ENCODE measurements around the gene CREB5. TPM values are rescaled to one million over a fixed set of nuclear protein-coding genes. Genes with fewer than 3 reads are reported as not detected.
A peak's percentile ranks its signal among the peaks of the same experiment; 100 is the strongest.

The CREB5 gene
- total and polyA plus RNA-seq, 2 experiments from 2014 or later, result 2.4 to 4.4 TPM

DNA sequence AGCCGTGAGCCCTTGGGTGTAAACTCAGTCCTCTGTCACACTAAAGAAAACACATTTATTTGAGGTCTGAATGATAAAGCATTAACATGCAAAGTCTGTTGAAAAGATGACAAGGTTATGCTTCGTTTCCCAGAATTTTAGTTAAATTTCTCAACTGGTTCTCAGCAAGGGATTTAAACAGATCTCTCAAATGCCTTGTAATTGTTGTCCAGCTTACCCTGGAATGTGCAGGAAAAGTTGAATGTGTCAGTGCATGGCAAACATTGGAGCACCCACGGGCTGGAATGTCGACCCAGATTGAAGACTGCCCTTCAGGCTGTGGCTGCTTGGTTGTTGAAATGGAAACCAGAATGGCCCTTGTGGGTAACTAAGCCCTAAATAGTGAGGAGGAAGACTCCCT lies 354.0 kb downstream of the CREB5 start:
- Histone ChIP-seq H3K79me2 (replicated peaks; ENCODE audit: insufficient read depth) (no peaks in the 10 kb centered on the region), H3K4me2 (no peak overlapping the region), H4K20me1 (replicated peaks; ENCODE audit: insufficient read depth) (no peaks in the 10 kb centered on the region), H3K9me2 (ENCODE audit: insufficient read depth) (peaks cover 4% of the 10 kb centered on the region; the same call in 1 of the 2 replicates), H3K4me1 (ENCODE audit: insufficient read depth) (no peaks in the 10 kb centered on the region), H2AFZ (no peak overlapping the region), H3F3A (replicated peaks; ENCODE audit: low read depth) (no peaks in the 10 kb centered on the region), H3K27me3 (ENCODE audit: insufficient read depth) (no peaks in the 10 kb centered on the region), H3K36me3 (ENCODE audit: insufficient read depth) (no peaks in the 10 kb centered on the region), H3K27ac (ENCODE audit: low read depth) (no peak overlapping the region), H3K4me3 (no peak overlapping the region)
- Mint-ChIP-seq H3K9me3 (no peaks in the 10 kb centered on the region), H3K4me1 (no peaks in the 10 kb centered on the region), H3K27me3 (ENCODE audit: insufficient read depth, low read depth, poor library complexity) (peaks cover 1% of the 10 kb centered on the region), H3K36me3 (ENCODE audit: low read depth) (no peaks in the 10 kb centered on the region), H3K4me3 (no peak overlapping the region), H3K27ac (peak overlapping the region; percentile 61; the same call in 1 of the 2 replicates)
- no peak for ATAC-seq
- no peak for DNase-seq (ENCODE audit: low spot score)
- TF ChIP-seq, protein P1, sequence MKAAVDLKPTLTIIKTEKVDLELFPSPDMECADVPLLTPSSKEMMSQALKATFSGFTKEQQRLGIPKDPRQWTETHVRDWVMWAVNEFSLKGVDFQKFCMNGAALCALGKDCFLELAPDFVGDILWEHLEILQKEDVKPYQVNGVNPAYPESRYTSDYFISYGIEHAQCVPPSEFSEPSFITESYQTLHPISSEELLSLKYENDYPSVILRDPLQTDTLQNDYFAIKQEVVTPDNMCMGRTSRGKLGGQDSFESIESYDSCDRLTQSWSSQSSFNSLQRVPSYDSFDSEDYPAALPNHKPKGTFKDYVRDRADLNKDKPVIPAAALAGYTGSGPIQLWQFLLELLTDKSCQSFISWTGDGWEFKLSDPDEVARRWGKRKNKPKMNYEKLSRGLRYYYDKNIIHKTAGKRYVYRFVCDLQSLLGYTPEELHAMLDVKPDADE (IDR thresholded peaks at IDR 0.05), result no peak
- TF ChIP-seq, protein P2, sequence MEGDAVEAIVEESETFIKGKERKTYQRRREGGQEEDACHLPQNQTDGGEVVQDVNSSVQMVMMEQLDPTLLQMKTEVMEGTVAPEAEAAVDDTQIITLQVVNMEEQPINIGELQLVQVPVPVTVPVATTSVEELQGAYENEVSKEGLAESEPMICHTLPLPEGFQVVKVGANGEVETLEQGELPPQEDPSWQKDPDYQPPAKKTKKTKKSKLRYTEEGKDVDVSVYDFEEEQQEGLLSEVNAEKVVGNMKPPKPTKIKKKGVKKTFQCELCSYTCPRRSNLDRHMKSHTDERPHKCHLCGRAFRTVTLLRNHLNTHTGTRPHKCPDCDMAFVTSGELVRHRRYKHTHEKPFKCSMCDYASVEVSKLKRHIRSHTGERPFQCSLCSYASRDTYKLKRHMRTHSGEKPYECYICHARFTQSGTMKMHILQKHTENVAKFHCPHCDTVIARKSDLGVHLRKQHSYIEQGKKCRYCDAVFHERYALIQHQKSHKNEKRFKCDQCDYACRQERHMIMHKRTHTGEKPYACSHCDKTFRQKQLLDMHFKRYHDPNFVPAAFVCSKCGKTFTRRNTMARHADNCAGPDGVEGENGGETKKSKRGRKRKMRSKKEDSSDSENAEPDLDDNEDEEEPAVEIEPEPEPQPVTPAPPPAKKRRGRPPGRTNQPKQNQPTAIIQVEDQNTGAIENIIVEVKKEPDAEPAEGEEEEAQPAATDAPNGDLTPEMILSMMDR (conservative IDR thresholded peaks at IDR 0.05; ENCODE audit: low read depth in 2 of 2), result no peak
- TF ChIP-seq EZH2phosphoT487 (IDR thresholded peaks at IDR 0.05; ENCODE audit: unreplicated experiment) (no peak), STAT1 (IDR thresholded peaks at IDR 0.05; ENCODE audit: unreplicated experiment) (no peak), CREB1 (CRISPR knock-in tag; IDR thresholded peaks at IDR 0.05; ENCODE audit: low read depth) (no peak), EZH2 (IDR thresholded peaks at IDR 0.05; ENCODE audit: low read depth, unreplicated experiment) (no peak), ZNF114 (CRISPR knock-in tag; IDR thresholded peaks at IDR 0.05) (no peak), JUNB (IDR thresholded peaks at IDR 0.05; ENCODE audit: unreplicated experiment) (no peak), POLR2AphosphoS5 (IDR thresholded peaks at IDR 0.05; ENCODE audit: low read depth) (no peak), ZNF331 (CRISPR knock-in tag; IDR thresholded peaks at IDR 0.05; ENCODE audit: low read depth) (no peak), NANOG (IDR thresholded peaks at IDR 0.05; ENCODE audit: borderline replicate concordance) (no peak)
- TF ChIP-seq, protein P3, sequence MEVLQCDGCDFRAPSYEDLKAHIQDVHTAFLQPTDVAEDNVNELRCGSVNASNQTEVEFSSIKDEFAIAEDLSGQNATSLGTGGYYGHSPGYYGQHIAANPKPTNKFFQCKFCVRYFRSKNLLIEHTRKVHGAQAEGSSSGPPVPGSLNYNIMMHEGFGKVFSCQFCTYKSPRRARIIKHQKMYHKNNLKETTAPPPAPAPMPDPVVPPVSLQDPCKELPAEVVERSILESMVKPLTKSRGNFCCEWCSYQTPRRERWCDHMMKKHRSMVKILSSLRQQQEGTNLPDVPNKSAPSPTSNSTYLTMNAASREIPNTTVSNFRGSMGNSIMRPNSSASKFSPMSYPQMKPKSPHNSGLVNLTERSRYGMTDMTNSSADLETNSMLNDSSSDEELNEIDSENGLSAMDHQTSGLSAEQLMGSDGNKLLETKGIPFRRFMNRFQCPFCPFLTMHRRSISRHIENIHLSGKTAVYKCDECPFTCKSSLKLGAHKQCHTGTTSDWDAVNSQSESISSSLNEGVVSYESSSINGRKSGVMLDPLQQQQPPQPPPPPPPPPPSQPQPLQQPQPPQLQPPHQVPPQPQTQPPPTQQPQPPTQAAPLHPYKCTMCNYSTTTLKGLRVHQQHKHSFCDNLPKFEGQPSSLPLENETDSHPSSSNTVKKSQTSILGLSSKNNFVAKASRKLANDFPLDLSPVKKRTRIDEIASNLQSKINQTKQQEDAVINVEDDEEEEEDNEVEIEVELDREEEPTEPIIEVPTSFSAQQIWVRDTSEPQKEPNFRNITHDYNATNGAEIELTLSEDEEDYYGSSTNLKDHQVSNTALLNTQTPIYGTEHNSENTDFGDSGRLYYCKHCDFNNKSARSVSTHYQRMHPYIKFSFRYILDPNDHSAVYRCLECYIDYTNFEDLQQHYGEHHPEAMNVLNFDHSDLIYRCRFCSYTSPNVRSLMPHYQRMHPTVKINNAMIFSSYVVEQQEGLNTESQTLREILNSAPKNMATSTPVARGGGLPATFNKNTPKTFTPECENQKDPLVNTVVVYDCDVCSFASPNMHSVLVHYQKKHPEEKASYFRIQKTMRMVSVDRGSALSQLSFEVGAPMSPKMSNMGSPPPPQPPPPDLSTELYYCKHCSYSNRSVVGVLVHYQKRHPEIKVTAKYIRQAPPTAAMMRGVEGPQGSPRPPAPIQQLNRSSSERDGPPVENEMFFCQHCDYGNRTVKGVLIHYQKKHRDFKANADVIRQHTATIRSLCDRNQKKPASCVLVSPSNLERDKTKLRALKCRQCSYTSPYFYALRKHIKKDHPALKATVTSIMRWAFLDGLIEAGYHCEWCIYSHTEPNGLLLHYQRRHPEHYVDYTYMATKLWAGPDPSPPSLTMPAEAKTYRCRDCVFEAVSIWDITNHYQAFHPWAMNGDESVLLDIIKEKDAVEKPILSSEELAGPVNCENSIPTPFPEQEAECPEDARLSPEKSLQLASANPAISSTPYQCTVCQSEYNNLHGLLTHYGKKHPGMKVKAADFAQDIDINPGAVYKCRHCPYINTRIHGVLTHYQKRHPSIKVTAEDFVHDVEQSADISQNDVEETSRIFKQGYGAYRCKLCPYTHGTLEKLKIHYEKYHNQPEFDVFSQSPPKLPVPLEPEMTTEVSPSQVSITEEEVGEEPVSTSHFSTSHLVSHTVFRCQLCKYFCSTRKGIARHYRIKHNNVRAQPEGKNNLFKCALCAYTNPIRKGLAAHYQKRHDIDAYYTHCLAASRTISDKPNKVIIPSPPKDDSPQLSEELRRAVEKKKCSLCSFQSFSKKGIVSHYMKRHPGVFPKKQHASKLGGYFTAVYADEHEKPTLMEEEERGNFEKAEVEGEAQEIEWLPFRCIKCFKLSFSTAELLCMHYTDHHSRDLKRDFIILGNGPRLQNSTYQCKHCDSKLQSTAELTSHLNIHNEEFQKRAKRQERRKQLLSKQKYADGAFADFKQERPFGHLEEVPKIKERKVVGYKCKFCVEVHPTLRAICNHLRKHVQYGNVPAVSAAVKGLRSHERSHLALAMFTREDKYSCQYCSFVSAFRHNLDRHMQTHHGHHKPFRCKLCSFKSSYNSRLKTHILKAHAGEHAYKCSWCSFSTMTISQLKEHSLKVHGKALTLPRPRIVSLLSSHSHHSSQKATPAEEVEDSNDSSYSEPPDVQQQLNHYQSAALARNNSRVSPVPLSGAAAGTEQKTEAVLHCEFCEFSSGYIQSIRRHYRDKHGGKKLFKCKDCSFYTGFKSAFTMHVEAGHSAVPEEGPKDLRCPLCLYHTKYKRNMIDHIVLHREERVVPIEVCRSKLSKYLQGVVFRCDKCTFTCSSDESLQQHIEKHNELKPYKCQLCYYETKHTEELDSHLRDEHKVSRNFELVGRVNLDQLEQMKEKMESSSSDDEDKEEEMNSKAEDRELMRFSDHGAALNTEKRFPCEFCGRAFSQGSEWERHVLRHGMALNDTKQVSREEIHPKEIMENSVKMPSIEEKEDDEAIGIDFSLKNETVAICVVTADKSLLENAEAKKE (CRISPR knock-in tag; IDR thresholded peaks at IDR 0.05), result no peak
- TF ChIP-seq, protein P4, sequence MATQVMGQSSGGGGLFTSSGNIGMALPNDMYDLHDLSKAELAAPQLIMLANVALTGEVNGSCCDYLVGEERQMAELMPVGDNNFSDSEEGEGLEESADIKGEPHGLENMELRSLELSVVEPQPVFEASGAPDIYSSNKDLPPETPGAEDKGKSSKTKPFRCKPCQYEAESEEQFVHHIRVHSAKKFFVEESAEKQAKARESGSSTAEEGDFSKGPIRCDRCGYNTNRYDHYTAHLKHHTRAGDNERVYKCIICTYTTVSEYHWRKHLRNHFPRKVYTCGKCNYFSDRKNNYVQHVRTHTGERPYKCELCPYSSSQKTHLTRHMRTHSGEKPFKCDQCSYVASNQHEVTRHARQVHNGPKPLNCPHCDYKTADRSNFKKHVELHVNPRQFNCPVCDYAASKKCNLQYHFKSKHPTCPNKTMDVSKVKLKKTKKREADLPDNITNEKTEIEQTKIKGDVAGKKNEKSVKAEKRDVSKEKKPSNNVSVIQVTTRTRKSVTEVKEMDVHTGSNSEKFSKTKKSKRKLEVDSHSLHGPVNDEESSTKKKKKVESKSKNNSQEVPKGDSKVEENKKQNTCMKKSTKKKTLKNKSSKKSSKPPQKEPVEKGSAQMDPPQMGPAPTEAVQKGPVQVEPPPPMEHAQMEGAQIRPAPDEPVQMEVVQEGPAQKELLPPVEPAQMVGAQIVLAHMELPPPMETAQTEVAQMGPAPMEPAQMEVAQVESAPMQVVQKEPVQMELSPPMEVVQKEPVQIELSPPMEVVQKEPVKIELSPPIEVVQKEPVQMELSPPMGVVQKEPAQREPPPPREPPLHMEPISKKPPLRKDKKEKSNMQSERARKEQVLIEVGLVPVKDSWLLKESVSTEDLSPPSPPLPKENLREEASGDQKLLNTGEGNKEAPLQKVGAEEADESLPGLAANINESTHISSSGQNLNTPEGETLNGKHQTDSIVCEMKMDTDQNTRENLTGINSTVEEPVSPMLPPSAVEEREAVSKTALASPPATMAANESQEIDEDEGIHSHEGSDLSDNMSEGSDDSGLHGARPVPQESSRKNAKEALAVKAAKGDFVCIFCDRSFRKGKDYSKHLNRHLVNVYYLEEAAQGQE (IDR thresholded peaks at IDR 0.05; ENCODE audit: unreplicated experiment), result no peak
